PC-3 (cell line): ENCODE measurements around the gene ARRB2.

Experiments used
- EZH2 ChIP-seq: fragments of 300-600 bp; sonication (generic); IDR thresholded peaks from one replicate; pipeline ENCODE4 v1.6.1; 2017; ENCODE audit warnings: antibody characterized with exemption, mild to moderate bottlenecking, low read length; ENCODE audit not compliant: unreplicated experiment
- EZH2phosphoT487 ChIP-seq: fragments of 300-600 bp; sonication (generic); IDR thresholded peaks from 2 replicates; pipeline ENCODE4 v1.6.1; 2018; ENCODE audit warnings: mild to moderate bottlenecking, antibody characterized with exemption, low read length, borderline replicate concordance
- TF ChIP-seq, protein P1 (sequence below): fragments of 300-600 bp; sonication (generic); conservative IDR thresholded peaks from 2 replicates; pipeline ENCODE4 v1.5.1; 2017; ENCODE audit warnings: antibody characterized with exemption, low read depth, mild to moderate bottlenecking, low read length

DNA sequence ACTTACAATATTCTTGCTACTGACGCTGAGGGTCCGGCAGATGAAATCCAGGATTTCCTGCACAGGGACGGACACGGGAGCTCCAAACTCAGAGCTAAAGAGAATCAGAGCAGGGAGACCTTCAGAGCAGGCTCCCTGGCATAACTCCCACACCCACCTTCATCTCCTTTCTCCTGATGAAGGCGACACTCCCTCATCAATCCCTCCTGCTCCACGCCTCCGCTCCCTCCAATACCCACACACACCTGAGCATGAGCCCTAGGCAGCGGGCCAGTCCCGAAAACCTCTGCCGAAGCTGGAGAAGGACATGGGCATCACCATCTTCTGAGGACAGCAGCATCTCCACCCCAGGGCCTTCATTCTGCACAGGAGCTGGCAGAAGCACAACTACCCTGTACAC, 34.6 kb upstream of the ARRB2 start:
- TF ChIP-seq, protein P1, sequence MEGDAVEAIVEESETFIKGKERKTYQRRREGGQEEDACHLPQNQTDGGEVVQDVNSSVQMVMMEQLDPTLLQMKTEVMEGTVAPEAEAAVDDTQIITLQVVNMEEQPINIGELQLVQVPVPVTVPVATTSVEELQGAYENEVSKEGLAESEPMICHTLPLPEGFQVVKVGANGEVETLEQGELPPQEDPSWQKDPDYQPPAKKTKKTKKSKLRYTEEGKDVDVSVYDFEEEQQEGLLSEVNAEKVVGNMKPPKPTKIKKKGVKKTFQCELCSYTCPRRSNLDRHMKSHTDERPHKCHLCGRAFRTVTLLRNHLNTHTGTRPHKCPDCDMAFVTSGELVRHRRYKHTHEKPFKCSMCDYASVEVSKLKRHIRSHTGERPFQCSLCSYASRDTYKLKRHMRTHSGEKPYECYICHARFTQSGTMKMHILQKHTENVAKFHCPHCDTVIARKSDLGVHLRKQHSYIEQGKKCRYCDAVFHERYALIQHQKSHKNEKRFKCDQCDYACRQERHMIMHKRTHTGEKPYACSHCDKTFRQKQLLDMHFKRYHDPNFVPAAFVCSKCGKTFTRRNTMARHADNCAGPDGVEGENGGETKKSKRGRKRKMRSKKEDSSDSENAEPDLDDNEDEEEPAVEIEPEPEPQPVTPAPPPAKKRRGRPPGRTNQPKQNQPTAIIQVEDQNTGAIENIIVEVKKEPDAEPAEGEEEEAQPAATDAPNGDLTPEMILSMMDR, result no peak
- no peak for TF ChIP-seq EZH2
- no peak for TF ChIP-seq EZH2phosphoT487
